BJ (cell line): ENCODE results near the gene ATP9A. TPM values are rescaled to one million over a fixed set of nuclear protein-coding genes. Genes with fewer than 3 reads are reported as not detected.

Experiments used
- CTCF ChIA-PET: fragments of 350-600 bp; formaldehyde crosslinking; extraction: SDS; loops from one replicate; lab custom pipeline; 2021; ENCODE audit warnings: antibody characterized with exemption, inconsistent platforms; lab: Yijun Ruan, JAX
- POLR2A ChIA-PET: fragments of 300-600 bp; sonication (Branson Sonifier 250); formaldehyde crosslinking; extraction: SDS; loops from one replicate; lab custom pipeline; 2021; ENCODE audit warnings: antibody characterized with exemption; lab: Charles Lee
- DNase-seq: peaks from one replicate; pipeline ENCODE4 v3.0.0-alpha.2; 2011; ENCODE audit warnings: low read depth
- H3K27me3 ChIP-seq: 2 replicates; pipeline ENCODE4 v1.6.0; 2011; ENCODE audit warnings: low read length; ENCODE audit not compliant: control insufficient read depth, insufficient read depth
- H3K36me3 ChIP-seq: 2 replicates; pipeline ENCODE4 v1.5.1; 2011; ENCODE audit warnings: low read length; ENCODE audit not compliant: control insufficient read depth, insufficient read depth
- H3K4me3 ChIP-seq: 2 replicates; pipeline ENCODE4 v1.5.1; 2011; ENCODE audit warnings: low read depth, mild to moderate bottlenecking, control low read depth, low read length
- CTCF ChIP-seq: IDR thresholded peaks from 2 replicates; pipeline ENCODE4 v1.5.1; 2011; ENCODE audit warnings: low read depth, mild to moderate bottlenecking, control low read depth, inconsistent platforms, low read length, moderate library complexity; ENCODE audit not compliant: insufficient read depth
- polyA plus RNA-seq: library from polyadenylated mRNA; depleted of rRNA; stranded (reverse); fragments of >200 nt; gene quantifications from 2 replicates; pipeline ENCODE4 v1.2.3, GENCODE V29; 2011

The ATP9A gene
- polyA plus RNA-seq, 1 experiment, result 26.0 TPM

- ChIA-PET CTCF (interaction anchor here (1.1 to 1.9 kb wide), 4 partner anchors 25 to 286 kb away, joined by 3 to 6 read pairs (median 4); no protein-coding TSS in a partner anchor), POLR2A (no interaction called here)
- peaks cover 6% of the 10 kb centered on the region; the same call in 1 of the 2 replicates for H3K27me3 ChIP-seq
- TF ChIP-seq CTCF, result no peak
- no peak for DNase-seq
- no peak overlapping the region for H3K4me3 ChIP-seq
- no peaks in the 10 kb centered on the region for H3K36me3 ChIP-seq
These were observed 29.3 kb upstream of the ATP9A start for GRCh38 chr20:51797357-51798025.

DNA sequence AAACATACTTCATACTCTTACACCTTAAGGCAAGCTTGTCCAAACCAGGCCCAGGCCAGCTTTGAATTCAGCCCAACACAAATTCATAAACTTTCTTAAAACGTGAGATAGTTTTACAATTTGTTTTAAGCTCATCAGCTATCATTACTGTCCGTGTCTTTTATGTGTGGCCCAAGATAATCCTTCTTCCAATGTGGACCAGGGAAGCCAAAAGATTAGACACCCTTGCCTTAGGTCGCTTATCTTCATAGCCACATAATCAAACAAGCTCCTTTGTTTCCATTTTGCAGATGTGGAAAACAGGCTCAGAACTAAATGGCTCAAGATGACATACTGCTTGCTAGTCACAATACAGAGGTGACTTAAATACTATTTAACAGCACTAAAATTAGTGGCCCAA is 28.1 kb upstream of the ATP9A start:
- CTCF ChIA-PET, result interaction anchor here (0.5 to 1.9 kb wide), 4 partner anchors 14 to 288 kb away, joined by 3 to 6 read pairs (median 4); no protein-coding TSS in a partner anchor
- Histone ChIP-seq H3K4me3 (no peak overlapping the region), H3K36me3 (no peaks in the 10 kb centered on the region), H3K27me3 (peaks cover 6% of the 10 kb centered on the region; the same call in 1 of the 2 replicates)
- POLR2A ChIA-PET, result no interaction called here
- no peak for DNase-seq
- no peak for TF ChIP-seq CTCF

GRCh38 chr20:51792960-51793359 is 24.8 kb upstream of the ATP9A start:
- Histone ChIP-seq H3K36me3 (no peaks in the 10 kb centered on the region), H3K4me3 (no peak overlapping the region), H3K27me3 (no peaks in the 10 kb centered on the region)
- TF ChIP-seq CTCF, result no peak
- no peak for DNase-seq
- POLR2A ChIA-PET, result no interaction called here
- CTCF ChIA-PET, result no interaction called here

DNA sequence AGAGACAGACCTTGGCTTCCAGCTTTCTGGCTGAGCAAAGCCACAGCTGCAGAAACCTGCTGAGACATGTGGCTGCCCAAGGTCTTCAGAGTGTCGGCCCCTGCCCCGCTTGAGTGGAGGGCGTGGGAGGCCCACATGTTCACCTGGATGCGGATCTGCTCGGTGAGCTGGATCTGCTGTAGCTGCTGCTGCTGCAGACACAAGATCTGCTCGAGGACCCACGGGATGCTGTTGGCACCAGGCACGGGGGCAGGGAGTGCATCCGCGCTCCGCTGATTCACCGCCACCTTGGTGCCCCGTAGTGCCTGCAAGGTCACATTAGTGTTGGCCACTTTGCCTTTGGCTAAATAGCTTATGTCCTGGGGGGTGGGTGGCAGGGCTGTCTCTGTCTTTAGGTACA is 23.4 kb upstream of the ATP9A start:
- CTCF ChIA-PET, result interaction anchor here (1.0 to 1.3 kb wide), 3 partner anchors 9 to 175 kb away, joined by 3 to 6 read pairs (median 4); no protein-coding TSS in a partner anchor
- Histone ChIP-seq H3K27me3 (no peaks in the 10 kb centered on the region), H3K36me3 (no peaks in the 10 kb centered on the region), H3K4me3 (no peak overlapping the region)
- DNase-seq, result no peak
- POLR2A ChIA-PET, result no interaction called here
- TF ChIP-seq CTCF, result no peak

DNA sequence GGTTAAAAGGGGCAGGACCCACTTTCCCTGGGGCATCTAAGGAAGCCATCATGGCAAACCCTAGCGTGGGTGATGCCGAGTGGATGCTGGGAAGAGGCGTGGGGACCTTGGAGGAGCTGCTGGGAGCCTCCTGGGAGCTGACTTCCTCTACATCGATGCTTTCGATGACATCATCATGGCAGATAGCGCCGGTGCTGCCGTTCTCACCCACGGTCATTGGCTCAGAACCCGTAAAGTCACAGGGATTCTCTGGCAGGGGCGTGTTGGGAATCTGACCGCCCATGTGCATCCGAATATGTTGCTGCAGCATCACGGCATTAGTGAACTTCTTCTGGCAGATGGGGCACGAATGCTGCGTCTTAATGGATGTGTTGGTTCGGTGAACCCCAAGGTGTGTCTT is 22.1 kb upstream of the ATP9A start:
- CTCF ChIA-PET, result no interaction called here
- POLR2A ChIA-PET, result no interaction called here
- H3K27me3 ChIP-seq, result no peaks in the 10 kb centered on the region
- DNase-seq, result no peak
- H3K36me3 ChIP-seq, result no peaks in the 10 kb centered on the region
- no peak overlapping the region for H3K4me3 ChIP-seq
- no peak for TF ChIP-seq CTCF
